AG20443 (cell line): ENCODE data around the gene HAUS8.
A peak's percentile ranks its signal among the peaks of the same experiment; 100 is the strongest.

Experiments used
- DNase-seq: peaks from one replicate; pipeline ENCODE4 v3.0.0; 2012; ENCODE audit warnings: low spot score, mixed read lengths

HAUS8 gene

GRCh38 chr19:17075864-17076542, 751 bp upstream of the HAUS8 start:
- peak; percentile 27 for DNase-seq

GRCh38 chr19:17074634-17075034, 618 bp downstream of the HAUS8 start:
- no peak for DNase-seq

GRCh38 chr19:17073869-17074633, 1.2 kb downstream of the HAUS8 start:
- no peak for DNase-seq

GRCh38 chr19:17070912-17071311, 4.3 kb downstream of the HAUS8 start:
- no peak for DNase-seq

GRCh38 chr19:17070421-17070820, 4.8 kb downstream of the HAUS8 start:
- DNase-seq: no peak

DNA sequence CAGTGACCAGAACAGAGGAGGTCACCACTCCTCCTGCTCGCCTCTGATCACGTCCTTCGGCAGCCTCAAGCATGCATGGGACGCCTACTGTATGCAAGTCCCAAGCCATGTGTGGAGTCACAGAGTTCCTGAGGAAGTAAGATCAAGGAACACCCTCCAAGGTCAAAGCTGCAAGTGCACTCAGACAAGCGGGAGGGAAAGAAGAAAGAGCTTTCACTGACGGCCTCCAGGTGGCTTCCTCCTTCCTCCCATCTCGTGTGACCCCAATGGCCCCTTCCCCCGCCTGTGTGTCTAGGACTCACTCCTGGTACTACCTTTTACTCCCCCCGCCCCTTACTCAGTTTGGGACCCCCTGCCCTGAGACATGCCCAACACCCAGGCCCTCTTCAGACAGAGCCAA, 6.1 kb downstream of the HAUS8 start:
- DNase-seq: no peak

GRCh38 chr19:17063428-17063827, 11.8 kb downstream of the HAUS8 start:
- no peak for DNase-seq

DNA sequence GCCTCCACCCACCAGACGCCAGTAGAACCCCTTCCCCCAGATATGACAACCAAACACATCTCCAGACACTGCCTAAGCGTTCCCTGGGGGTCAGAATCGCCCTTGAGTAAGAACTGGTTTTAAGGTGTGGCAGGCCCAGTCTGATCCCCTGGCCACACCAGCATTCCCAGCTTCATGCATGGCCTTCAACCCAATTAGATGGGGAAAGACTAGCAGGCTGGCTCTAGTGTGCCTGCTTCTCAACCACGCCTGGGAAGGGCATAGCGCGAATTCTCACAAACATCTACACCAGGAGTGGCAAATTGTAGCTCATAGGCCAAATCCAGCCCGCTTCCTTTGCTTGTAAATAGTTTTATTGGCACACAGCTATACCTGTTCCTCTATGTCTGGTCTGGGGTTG, 13.6 kb downstream of the HAUS8 start:
- no peak for DNase-seq

DNA sequence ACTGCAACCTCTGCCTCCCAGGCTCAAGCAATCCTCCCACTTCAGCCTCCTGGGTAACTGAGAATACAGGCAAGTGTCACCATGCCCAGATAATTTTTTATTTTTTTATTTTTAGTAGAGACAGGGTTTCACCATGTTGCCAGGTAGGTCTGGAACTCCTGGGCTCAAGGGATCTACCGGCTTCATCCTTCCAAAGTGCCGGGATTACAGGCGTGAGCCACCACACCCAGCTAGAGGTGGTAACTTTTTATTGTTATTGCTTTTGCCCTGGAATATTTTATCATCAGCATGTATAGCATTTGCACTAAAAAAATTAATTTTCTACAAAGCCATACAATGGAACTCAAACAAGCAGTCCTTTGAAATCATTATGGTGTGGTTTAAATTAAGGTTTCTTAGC, 14.0 kb downstream of the HAUS8 start:
- no peak for DNase-seq

GRCh38 chr19:17060802-17061201, 14.4 kb downstream of the HAUS8 start:
- DNase-seq: no peak

GRCh38 chr19:17058236-17058635, 17.0 kb downstream of the HAUS8 start:
- DNase-seq: no peak

DNA sequence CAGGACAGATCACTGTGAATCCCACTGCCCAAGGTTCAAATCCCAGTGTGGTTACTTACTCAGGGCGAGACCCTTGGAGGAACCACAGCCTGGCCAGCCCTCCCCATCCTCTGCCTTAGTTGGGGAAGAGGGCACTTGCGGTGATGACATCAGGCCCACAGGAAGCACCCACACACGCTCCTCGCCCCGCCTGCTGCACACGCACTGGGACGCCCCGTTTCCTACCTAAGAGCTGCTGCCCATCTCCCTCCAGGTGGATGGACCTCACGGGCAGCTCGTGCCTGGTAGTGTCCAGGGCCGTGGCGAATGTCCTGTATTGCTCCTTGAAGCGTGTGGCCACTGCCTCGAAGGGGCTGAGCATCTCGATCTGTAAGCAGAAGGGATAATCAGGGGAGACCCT, 19.6 kb downstream of the HAUS8 start:
- DNase-seq: no peak

GRCh38 chr19:17054746-17055145, 20.5 kb downstream of the HAUS8 start:
- no peak for DNase-seq

DNA sequence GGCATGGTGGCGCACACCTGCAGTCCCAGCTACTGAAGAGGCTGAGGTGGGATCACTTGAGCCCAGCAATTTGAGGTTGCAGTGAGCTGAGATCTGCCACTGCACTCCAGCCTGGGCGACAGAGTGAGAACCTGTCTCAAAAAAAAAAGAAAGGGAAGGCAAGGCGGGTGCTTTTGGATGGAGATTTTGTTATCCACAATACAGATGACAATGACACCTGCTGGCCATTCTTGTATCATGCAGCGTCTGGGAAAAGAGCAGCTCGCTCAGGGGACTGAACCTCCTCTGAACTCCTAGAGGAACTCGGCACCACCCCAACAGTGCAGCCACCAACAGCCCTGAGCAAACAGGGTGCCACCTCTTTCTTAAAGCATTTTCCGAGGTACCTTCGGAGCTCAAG, 22.8 kb downstream of the HAUS8 start:
- DNase-seq: peak; percentile 74

GRCh38 chr19:17049711-17050280, 25.5 kb downstream of the HAUS8 start:
- peak; percentile 60 for DNase-seq

GRCh38 chr19:17048885-17049453, 26.3 kb downstream of the HAUS8 start:
- DNase-seq: no peak

DNA sequence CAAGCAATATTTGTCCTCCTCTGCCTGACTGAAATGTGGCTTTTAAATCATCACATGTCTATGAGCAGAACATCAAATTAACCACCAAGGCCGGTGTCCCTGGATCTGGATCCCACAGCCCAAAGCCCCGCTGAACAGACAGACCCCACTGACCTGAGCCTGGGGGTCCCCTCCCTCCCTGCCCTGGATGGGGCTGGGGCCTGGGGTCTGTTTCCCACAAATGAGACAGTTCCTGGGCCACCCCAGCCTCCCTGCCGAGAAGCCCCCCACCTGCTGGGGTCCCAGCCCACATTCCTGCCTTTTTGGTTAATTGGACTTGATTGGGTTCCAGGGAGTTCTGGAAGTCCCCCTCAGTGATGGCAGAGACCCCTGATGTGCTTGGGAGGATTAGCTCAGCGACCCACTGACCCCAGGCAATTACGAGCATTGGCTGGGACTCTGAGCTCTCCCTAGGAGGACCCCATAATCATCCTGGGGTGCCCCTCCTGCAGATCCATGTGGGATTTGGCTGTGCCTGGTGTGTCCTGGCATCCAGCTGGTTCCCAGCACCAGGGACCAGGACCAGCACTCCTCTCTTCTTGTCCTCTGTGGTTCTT, 29.2 kb downstream of the HAUS8 start:
- DNase-seq: no peak

DNA sequence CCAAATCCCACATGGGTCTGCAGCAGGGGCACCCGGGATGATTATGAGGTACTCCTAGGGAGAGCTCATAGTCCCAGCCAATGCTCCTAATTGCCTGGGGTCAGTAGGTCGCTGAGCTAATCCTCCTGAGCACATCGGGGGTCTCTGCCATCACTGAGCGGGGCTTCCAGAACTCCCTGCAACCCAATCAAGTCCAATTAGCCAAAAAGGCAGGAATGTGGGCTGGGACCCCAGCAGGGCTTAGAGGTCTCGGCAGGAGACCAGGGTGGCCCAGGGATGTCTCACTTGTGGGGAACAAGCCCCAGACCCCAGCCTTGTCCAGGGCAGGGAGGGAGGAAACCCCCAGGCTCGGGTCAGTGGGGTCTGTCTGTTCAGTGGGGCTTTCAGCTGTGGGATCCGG, 31.5 kb downstream of the HAUS8 start:
- DNase-seq: no peak

DNA sequence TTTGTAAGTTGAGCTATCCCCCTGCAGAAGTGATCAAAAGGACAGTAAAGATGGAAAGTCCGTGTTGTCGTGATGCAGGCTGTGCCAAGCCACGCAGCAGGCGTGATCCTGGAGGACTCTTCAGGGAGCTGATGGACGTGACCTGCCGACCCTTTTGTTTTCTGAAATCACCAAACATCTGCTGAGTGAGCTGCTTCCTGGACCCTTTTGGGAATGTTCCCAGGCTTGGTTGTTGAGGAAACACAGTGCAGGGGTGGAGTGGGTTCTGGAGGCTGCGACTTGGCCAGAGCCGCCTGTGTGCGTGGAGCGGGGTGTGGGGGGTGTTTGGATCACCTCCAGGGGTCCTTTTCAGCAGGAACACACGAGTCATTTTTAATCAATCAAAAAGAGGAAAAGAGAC, 33.3 kb downstream of the HAUS8 start:
- DNase-seq: no peak

- no peak for DNase-seq
Observed at GRCh38 chr19:17037966-17038500, 37.2 kb downstream of the HAUS8 start.

GRCh38 chr19:17037184-17037583, 38.1 kb downstream of the HAUS8 start:
- DNase-seq: no peak

GRCh38 chr19:17036640-17037039, 38.6 kb downstream of the HAUS8 start:
- DNase-seq: no peak
